GM23338 (cell line): Measurements from ENCODE around the gene HMOX2. TPM values are rescaled to one million over a fixed set of nuclear protein-coding genes. Genes with fewer than 3 reads are reported as not detected.
A peak's percentile ranks its signal among the peaks of the same experiment; 100 is the strongest.

Experiments
- ATAC-seq: fragments of 200-7000 bp; cut with Tn5 transposase; 3 replicates; pipeline ENCODE4 v1.9.1; 2020
- DNase-seq: peaks from one replicate; pipeline ENCODE4 v3.0.0-alpha.2; 2015; ENCODE audit warnings: low spot score
- H2AFZ ChIP-seq: fragments of 200-600 bp; sonication (generic); 2 replicates; pipeline ENCODE4 v1.8.0; 2016; ENCODE audit warnings: antibody characterized with exemption, mild to moderate bottlenecking, moderate library complexity
- H3F3A ChIP-seq: fragments of 200-600 bp; sonication (generic); replicated peaks from 2 replicates; pipeline ENCODE4 v1.8.0; 2017; ENCODE audit warnings: antibody characterized with exemption, mixed run types, low read depth
- H3K27ac ChIP-seq: fragments of 200-600 bp; sonication (generic); 2 replicates; pipeline ENCODE4 v1.6.1; 2016; ENCODE audit warnings: low read depth
- H3K27me3 ChIP-seq: fragments of 200-600 bp; sonication (generic); 2 replicates; pipeline ENCODE4 v1.8.0; 2016; ENCODE audit warnings: mild to moderate bottlenecking, mixed run types, moderate library complexity; ENCODE audit not compliant: insufficient read depth
- H3K36me3 ChIP-seq: fragments of 200-600 bp; sonication (generic); 2 replicates; pipeline ENCODE4 v1.8.0; 2016; ENCODE audit warnings: mild to moderate bottlenecking; ENCODE audit not compliant: insufficient read depth
- H3K4me1 ChIP-seq: fragments of 200-600 bp; sonication (generic); 2 replicates; pipeline ENCODE4 v1.8.0; 2016; ENCODE audit warnings: mild to moderate bottlenecking, moderate library complexity; ENCODE audit not compliant: insufficient read depth
- H3K4me2 ChIP-seq: fragments of 200-600 bp; sonication (generic); 2 replicates; pipeline ENCODE4 v1.7.1; 2017; ENCODE audit warnings: mixed run types
- H3K4me3 ChIP-seq: fragments of 200-600 bp; sonication (generic); 2 replicates; pipeline ENCODE4 v1.6.1; 2016; ENCODE audit warnings: mixed run types
- H3K79me2 ChIP-seq: fragments of 200-600 bp; sonication (generic); replicated peaks from 2 replicates; pipeline ENCODE4 v1.8.0; 2017; ENCODE audit warnings: mild to moderate bottlenecking; ENCODE audit not compliant: insufficient read depth
- H3K9me2 ChIP-seq: fragments of 200-600 bp; sonication (generic); 2 replicates; pipeline ENCODE4 v1.8.0; 2017; ENCODE audit not compliant: insufficient read depth
- H4K20me1 ChIP-seq: fragments of 200-600 bp; sonication (generic); replicated peaks from 2 replicates; pipeline ENCODE4 v1.8.0; 2017; ENCODE audit warnings: mild to moderate bottlenecking; ENCODE audit not compliant: insufficient read depth
- H3K27ac Mint-ChIP-seq: 2 replicates; pipeline ENCODE4 v1.8.0; 2020; ENCODE audit warnings: inconsistent platforms, mild to moderate bottlenecking, moderate library complexity, mixed read lengths
- H3K27me3 Mint-ChIP-seq: 3 replicates; pipeline ENCODE4 v1.8.0; 2022; ENCODE audit warnings: low read depth, mild to moderate bottlenecking, moderate library complexity, mixed read lengths, inconsistent platforms; ENCODE audit not compliant: insufficient read depth, poor library complexity
- H3K36me3 Mint-ChIP-seq: 3 replicates; pipeline ENCODE4 v1.8.0; 2021; ENCODE audit warnings: low read depth, mild to moderate bottlenecking, inconsistent platforms, moderate library complexity, mixed read lengths
- H3K4me1 Mint-ChIP-seq: 3 replicates; pipeline ENCODE4 v1.8.0; 2020; ENCODE audit warnings: mild to moderate bottlenecking, inconsistent platforms, mixed read lengths
- H3K4me3 Mint-ChIP-seq: 3 replicates; pipeline ENCODE4 v1.8.0; 2021; ENCODE audit warnings: moderate library complexity, mild to moderate bottlenecking, inconsistent platforms, mixed read lengths
- H3K9me3 Mint-ChIP-seq: 3 replicates; pipeline ENCODE4 v1.8.0; 2020; ENCODE audit warnings: moderate library complexity, mild to moderate bottlenecking, inconsistent platforms, mixed read lengths
- CREB1 ChIP-seq: fragments of 250-450 bp; sonication (Bioruptor Pico); IDR thresholded peaks from 2 replicates; pipeline ENCODE4 v1.5.0; 2020; ENCODE audit warnings: low read depth, mild to moderate bottlenecking, moderate library complexity
- ETS1 ChIP-seq: IDR thresholded peaks from 2 replicates; pipeline ENCODE4 v1.6.1; 2016; ENCODE audit warnings: antibody characterized with exemption
- EZH2 ChIP-seq: fragments of 200-600 bp; sonication (generic); IDR thresholded peaks from one replicate; pipeline ENCODE4 v1.8.0; 2017; ENCODE audit warnings: antibody characterized with exemption, mild to moderate bottlenecking, low read depth; ENCODE audit not compliant: unreplicated experiment
- EZH2phosphoT487 ChIP-seq: fragments of 200-600 bp; sonication (generic); IDR thresholded peaks from one replicate; pipeline ENCODE4 v1.8.1; 2018; ENCODE audit warnings: antibody characterized with exemption; ENCODE audit not compliant: unreplicated experiment
- JUNB ChIP-seq: IDR thresholded peaks from one replicate; pipeline ENCODE4 v1.6.1; 2016; ENCODE audit warnings: antibody characterized with exemption; ENCODE audit not compliant: unreplicated experiment
- NANOG ChIP-seq: IDR thresholded peaks from 2 replicates; pipeline ENCODE4 v1.6.1; 2016; ENCODE audit warnings: antibody characterized with exemption, borderline replicate concordance
- POLR2AphosphoS5 ChIP-seq: IDR thresholded peaks from 2 replicates; pipeline ENCODE4 v1.6.1; 2016; ENCODE audit warnings: antibody characterized with exemption, low read depth
- STAT1 ChIP-seq: IDR thresholded peaks from one replicate; pipeline ENCODE4 v1.6.1; 2016; ENCODE audit warnings: antibody characterized with exemption; ENCODE audit not compliant: unreplicated experiment
- ZNF114 ChIP-seq: fragments of 250-450 bp; sonication (Bioruptor Pico); IDR thresholded peaks from 2 replicates; pipeline ENCODE4 v1.5.0; 2020; ENCODE audit warnings: mild to moderate bottlenecking, moderate library complexity
- ZNF462 ChIP-seq: fragments of 250-450 bp; sonication (Bioruptor Pico); IDR thresholded peaks from 2 replicates; pipeline ENCODE4 v1.5.0; 2020; ENCODE audit warnings: mild to moderate bottlenecking, moderate library complexity
- polyA plus RNA-seq: library from polyadenylated mRNA; unstranded; fragments of >200 nt; fragmentation: Nextera tagmentation; extraction: Ambion mirVana; gene quantifications from 2 replicates; pipeline ENCODE4 v1.2.1, GENCODE V29; 2016
- total RNA-seq: library from RNA; depleted of rRNA; stranded (reverse); fragments of >200 nt; shearing (Covaris generic); gene quantifications from 2 replicates; pipeline ENCODE4 v1.2.3, GENCODE V29; 2014

Gene HMOX2
- total and polyA plus RNA-seq, 2 experiments from 2014 or later, result 33.0 to 38.1 TPM

GRCh38 chr16:4511441-4512082, 35.4 kb downstream of the HMOX2 start (continued):
- TF ChIP-seq ZNF114 (CRISPR knock-in tag), result no peak

GRCh38 chr16:4512473-4512872, 36.3 kb downstream of the HMOX2 start:
- Histone ChIP-seq H3K27ac (no peak overlapping the region), H3K4me2 (no peak overlapping the region), H3K79me2 (peaks cover 21% of the 10 kb centered on the region), H3K4me3 (no peak overlapping the region), H4K20me1 (peaks cover 23% of the 10 kb centered on the region), H2AFZ (no peak overlapping the region), H3K36me3 (no peaks in the 10 kb centered on the region), H3K9me2 (no peaks in the 10 kb centered on the region), H3K4me1 (peaks cover 16% of the 10 kb centered on the region), H3K27me3 (no peaks in the 10 kb centered on the region), H3F3A (0 out of 2 replicates have a peak, but pooled peaks cover 7% of the 10 kb centered on the region)
- Mint-ChIP-seq H3K4me3 (no peak overlapping the region), H3K27me3 (peaks cover 10% of the 10 kb centered on the region), H3K4me1 (peaks cover 19% of the 10 kb centered on the region), H3K36me3 (peaks cover 28% of the 10 kb centered on the region), H3K9me3 (no peaks in the 10 kb centered on the region), H3K27ac (no peak overlapping the region)
- TF ChIP-seq CREB1 (CRISPR knock-in tag), result no peak
- TF ChIP-seq POLR2AphosphoS5, result no peak
- no peak for TF ChIP-seq ETS1
- no peak for TF ChIP-seq JUNB
- no peak for TF ChIP-seq EZH2
- no peak for TF ChIP-seq NANOG
- no peak for DNase-seq
- no peak for ATAC-seq

DNA sequence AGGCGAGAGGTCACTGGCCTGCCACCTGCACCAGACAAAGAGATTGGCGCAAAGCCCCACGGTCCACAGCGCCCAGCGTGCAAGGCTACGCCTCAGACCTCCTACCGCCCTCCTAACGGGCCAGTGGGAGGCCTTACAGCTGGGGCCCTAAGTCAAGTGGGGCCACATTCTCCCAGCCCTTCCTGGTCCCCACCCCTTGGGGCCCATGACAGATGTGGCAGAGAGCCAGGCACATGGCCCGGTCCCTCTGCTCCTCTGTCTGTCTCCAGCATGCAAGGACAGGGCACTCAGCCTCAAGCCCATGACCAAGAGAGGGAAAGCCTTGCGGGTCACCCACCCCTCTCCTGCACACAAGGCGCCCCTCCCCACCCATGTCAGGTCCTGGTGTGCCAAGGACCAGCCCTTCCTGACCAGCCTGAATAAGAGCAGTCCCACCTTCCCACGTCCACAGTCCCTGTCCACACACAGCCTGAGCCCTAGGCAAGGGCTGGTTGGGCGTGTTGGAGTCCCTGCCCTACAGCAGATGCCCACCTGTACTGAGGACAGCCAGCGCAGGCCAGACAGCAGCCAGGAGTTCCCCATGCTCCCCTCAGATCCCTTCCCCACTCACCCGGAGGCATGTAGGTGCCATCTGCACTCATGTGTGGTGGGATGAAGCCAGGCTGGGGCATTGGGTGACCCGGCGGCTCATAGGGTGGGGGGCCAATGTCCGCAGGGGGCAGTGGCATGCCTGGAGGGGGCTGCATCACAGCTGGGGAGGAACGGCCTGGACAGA, 37.1 kb downstream of the HMOX2 start:
- DNase-seq (no peak), ATAC-seq (no peak)
- Histone ChIP-seq H3K36me3 (no peaks in the 10 kb centered on the region), H3K4me3 (no peak overlapping the region), H3K4me2 (no peak overlapping the region), H3K4me1 (peaks cover 16% of the 10 kb centered on the region), H3K27me3 (no peaks in the 10 kb centered on the region), H3K9me2 (no peaks in the 10 kb centered on the region), H3K27ac (no peak overlapping the region), H4K20me1 (peaks cover 26% of the 10 kb centered on the region), H3F3A (0 out of 2 replicates have a peak, but pooled peaks cover 7% of the 10 kb centered on the region), H2AFZ (no peak overlapping the region), H3K79me2 (peaks cover 23% of the 10 kb centered on the region)
- no peaks in the 10 kb centered on the region for H3K9me3 Mint-ChIP-seq
- peaks cover 23% of the 10 kb centered on the region for H3K4me1 Mint-ChIP-seq
- no peak overlapping the region for H3K4me3 Mint-ChIP-seq
- H3K27ac Mint-ChIP-seq, result peak overlapping the region; percentile 72; the same call in 1 of the 2 replicates
- peaks cover 20% of the 10 kb centered on the region for H3K36me3 Mint-ChIP-seq
- H3K27me3 Mint-ChIP-seq, result peaks cover 8% of the 10 kb centered on the region
- TF ChIP-seq ZNF462 (CRISPR knock-in tag), result no peak
- TF ChIP-seq EZH2phosphoT487, result no peak
- no peak for TF ChIP-seq STAT1
